Epidermal melanocyte (primary cell): Measurements from ENCODE around the gene TPCN1.

Experiments used
- DNase-seq: peaks from one replicate; pipeline ENCODE4 v3.0.0; 2011; ENCODE audit warnings: low spot score; ENCODE audit not compliant: insufficient read length

The TPCN1 gene

DNA sequence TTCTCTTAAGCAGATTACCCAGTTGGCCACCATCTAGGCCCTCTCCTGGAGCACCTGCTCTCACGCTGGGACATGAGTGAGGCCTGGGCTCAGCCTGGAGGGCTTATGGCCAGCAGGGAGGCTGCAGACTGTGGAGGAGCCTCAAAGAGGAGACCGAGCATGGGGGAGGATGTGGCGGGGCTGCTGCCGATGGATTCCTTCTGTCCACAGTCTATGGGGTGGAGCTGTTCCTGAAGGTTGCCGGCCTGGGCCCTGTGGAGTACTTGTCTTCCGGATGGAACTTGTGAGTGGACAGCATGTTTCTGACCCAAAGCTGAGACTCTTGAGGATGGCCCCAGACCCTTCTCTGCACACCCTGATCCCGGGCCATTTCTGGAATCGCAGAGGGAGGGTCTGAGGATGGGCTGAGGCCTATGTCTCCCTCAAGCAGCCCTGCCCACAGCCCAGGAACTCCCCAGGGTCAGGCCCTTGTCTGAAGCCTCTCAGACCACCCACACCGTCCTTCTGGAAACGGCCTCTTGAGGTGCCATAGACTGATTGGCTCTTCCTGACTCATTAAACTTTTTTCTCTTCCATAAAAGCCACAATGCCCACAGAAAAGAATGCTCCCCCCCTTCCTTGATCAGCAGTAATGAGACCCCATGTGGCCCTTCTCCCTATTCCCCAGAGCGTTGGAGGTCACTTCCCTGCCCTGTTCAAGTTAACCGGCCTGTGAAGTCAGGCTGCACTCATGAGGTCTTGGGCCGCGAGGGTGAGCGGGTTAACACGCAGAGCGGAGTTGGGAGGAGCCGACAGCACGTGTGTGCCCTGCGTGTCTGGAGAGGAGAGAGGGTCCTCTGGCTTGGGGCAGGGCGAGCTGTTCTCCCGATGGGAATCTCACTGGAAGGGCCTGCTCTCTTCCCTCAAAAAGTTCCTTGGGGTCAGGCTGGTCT is 64.7 kb downstream of the TPCN1 start:
- DNase-seq = no peak

DNA sequence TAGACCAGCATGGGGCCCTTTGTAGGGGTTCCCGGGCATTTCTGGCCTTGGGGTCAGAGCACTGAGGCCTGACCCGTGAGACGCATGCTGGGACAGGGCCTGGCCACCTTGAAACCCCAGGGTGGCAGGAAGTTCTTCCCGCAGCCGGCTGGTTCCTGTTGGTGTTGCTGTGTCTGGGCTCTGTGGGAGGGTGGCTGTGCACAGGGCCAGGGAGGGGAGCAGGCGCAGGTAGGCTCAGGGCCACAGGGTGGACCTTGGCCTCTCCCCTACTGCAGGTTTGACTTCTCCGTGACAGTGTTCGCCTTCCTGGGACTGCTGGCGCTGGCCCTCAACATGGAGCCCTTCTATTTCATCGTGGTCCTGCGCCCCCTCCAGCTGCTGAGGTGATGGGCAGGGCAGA is 65.4 kb downstream of the TPCN1 start:
- no peak for DNase-seq

DNA sequence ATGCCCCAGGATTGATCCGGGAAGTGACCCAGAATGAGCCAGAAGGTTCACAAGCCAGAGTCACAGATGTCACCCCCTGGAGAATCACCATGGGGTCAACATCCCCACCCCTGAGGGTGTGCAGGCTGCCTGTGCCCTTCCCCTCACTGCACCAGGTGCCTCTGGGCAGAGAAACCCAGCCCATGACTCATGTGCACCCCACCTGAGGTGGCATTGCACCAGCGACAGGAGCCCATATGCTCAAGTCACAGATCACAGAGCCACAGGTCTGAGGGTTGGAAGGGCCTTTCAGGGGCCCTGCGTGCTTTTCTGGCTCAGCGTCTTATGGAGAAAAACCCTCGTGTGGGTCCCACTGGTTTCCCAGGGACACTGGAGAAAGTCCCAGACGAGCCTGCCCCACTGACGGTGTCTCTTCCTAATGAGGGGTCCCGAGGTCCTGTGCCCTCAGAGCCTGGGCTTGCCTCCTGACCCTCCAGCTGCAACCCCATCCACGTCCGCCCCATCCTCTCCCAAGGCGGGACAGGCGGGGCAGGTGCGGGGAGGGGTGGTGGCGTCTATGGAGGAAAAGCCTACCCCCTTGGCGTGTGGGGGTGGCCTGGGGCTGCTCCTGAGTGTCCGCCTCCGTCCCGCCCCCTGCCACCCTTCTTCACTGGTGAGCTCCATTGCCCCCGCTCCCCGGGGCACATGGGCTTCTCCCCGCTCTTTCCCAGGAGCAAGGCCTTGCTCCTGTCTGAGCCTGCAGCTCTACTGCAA is 66.1 kb downstream of the TPCN1 start:
- no peak for DNase-seq

DNA sequence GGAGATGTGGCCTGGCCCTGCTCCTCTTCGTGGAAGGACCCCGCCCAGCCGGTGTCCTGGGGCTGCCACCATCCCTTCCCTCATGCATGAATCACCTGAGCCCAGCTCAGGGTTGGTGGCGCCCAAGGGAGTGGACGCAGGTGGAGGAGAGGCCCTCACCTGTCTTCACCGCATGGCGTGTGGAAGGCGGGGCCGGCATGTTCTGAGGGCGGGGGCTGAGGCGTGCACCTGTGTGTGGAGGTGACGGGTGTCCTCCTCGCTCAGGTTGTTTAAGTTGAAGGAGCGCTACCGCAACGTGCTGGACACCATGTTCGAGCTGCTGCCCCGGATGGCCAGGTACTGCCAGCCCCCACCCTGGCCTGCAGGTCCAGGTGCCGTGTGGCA is 66.6 kb downstream of the TPCN1 start:
- no peak for DNase-seq

DNA sequence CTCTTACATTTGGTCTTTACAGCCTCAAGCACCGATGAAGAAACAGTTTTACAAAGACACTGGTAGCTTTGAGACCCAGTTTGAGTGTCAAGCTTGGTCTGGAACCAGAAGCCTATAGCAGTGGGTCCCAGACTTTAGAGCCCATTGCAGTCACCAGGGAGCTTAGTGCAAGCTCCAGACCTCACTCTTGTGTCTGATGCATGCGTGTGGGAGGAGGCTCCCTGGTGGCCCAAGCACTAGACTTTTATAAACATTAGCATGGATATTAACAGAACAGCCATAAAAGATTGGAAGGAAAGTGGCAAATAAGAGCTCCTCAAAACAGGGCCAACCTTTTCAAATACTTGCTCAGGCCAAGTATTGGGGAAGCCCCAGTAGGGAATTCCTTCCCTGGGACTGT is 68.1 kb downstream of the TPCN1 start:
- DNase-seq = no peak

DNA sequence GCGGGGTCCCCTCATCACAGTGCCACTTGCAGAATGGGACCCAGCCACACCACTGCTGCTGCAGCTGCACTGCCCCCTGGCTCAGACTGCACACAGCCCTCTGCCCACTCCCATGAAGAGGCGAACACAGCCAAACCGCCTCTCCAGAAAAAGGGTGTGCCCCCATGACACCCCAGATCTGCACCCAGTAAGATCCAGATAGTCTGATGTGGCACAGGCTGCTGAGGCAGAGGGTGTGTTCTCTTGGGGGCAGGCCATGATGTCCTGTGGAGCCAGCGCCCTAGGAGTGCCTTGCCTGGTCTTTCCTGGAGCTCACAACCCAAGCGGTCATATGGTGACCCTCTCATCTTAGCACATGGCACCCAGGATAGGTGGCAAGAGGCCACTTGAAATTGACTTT is 69.2 kb downstream of the TPCN1 start:
- DNase-seq = no peak

DNA sequence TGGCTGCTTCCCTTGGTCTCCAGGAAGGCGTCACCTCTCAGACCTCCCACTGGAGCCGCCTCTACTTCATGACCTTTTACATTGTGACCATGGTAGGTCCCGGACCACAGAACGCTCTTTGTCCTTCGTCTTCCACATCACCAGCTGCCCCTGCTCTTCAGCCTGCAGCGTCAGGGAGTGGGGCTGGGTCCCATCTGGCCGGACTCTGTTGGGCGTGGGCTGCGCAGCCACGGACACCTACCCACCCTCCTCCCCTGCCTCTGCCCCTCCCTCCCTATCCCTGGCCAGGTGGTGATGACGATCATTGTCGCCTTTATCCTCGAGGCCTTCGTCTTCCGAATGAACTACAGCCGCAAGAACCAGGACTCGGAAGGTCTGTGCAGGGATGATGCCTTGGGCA is 70.3 kb downstream of the TPCN1 start:
- no peak for DNase-seq

DNA sequence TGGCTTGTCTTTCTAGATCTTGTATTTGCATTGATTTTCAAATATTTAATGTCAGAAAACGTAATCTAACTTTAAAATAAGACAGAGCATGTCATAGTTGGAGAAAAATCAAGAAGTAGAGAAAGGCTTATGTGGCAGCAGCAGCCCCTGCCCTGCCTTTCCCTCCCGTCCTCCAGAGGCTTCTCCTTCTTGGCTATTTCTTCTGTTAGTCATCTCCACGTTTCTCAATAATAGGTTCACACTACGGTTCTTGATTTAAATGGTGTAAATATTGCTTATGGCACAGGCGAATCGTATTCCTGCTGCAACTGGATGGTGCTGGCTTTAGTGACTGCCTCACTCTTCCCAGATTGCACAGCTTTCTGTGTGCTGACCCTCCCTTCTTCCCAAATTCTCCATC is 70.8 kb downstream of the TPCN1 start:
- no peak for DNase-seq

DNA sequence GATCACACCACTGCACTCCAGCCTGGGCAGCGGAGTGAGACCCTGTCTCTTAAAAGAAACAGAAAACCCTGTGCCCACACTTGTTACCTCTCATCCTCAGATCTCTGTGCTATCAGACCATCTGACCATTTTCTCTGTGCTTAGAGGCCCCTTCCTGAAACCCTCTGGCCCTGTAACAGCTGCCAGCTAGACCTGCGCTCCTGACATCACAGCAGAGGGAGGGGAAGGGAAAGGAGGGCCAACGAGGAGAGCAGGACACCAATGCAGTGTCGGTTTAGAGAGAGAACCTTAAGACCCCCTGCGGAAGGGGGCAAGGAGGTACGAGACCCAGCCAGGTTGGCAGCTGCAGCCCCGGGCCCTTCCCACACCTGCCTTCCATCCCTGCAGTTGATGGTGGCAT is 71.3 kb downstream of the TPCN1 start:
- no peak for DNase-seq

DNA sequence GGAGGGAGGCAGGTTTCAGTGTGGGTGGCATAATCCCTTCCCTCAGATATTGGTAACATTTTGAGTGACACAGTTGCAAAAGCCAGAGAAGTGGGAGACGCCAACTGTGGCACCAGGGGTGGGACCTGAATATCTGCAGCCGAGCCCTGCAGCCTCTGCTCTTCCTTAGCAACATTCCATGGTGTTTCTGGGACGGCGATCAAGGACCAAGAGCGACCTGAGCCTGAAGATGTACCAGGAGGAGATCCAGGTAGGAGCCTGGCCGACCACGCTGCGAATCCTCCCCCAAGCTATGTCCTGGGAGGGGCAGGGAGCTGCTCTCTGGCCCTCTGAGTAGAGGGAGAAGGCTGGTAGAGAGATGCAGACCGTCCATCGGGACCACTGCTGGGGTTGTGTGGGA is 71.8 kb downstream of the TPCN1 start:
- DNase-seq = no peak

DNA sequence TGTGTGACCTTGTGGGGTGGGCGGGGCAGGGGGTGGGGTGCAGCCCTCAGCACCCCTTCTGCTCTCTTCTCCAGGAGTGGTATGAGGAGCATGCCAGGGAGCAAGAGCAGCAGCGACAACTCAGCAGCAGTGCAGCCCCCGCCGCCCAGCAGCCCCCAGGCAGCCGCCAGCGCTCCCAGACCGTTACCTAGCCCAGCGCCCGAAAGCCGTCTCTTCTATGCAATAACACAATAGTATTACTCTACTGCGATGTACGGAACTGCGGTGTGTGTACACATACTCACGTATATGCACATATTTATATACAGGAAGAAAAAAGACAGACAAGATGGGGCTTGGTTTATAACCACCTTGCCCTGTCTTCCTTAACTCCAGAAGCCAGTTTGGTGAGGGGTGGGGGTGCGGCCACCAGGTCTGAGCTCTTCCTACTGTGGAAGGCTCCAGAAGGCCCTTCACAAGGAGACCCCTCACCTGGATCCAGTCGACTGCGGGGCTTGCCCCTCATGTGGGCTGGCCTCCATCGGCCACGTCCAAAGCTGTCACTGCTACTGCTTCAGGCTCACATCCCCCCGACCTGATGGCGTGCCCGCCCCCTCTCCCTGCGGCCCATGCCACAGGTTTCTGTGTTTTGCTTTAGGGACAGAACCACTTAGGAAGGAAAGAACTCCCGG is 74.8 kb downstream of the TPCN1 start:
- DNase-seq = no peak

DNA sequence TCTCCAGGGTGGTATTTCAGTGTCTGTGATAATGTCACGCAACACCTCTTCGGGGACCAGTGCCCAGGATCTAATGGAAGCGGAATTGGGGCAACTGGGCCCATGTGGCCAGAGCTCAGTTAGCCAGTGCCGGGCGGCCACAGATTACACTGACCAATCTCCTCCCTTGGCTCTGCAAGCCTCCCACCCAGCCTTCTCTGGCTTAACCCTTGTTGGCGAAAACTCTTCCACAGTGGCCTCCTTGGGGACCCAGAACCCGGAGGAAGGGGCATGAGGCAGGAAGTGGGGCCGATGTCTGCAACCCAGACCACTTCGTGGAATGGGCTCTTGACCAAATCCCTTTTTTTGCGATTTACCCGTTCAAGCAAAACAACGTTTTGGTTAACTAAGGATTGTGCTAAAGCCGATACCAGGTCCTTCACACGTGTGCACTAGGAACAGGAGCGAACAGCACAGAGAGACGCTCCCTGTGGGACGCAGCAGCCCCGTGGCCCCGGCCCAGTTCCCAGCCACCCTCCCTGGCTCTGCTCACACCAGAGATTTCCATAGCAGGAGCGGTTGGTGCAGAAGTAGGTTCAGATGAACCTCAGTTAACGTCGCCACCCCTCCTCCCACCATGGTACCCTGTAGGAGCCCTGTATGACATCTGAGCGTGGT is 75.4 kb downstream of the TPCN1 start:
- DNase-seq = no peak

DNA sequence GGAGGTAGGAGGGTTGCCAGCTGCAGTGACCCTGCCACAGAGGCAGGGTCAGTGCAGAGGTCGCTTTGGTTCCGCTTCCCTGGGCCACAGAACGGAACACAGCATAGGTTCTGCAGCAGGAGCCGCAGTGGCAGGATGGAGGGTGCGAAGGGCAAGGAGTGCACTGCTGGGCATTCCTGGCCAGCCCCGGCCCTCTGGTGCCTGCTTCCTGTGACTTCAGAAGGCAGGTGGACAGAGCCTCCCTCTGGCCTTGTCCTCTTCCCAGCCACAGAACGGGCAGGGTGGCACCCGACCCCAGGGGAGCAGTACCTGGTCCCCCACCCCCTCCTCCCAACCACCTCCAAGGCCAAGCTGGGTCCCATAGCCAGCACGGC is 75.9 kb downstream of the TPCN1 start:
- no peak for DNase-seq

DNA sequence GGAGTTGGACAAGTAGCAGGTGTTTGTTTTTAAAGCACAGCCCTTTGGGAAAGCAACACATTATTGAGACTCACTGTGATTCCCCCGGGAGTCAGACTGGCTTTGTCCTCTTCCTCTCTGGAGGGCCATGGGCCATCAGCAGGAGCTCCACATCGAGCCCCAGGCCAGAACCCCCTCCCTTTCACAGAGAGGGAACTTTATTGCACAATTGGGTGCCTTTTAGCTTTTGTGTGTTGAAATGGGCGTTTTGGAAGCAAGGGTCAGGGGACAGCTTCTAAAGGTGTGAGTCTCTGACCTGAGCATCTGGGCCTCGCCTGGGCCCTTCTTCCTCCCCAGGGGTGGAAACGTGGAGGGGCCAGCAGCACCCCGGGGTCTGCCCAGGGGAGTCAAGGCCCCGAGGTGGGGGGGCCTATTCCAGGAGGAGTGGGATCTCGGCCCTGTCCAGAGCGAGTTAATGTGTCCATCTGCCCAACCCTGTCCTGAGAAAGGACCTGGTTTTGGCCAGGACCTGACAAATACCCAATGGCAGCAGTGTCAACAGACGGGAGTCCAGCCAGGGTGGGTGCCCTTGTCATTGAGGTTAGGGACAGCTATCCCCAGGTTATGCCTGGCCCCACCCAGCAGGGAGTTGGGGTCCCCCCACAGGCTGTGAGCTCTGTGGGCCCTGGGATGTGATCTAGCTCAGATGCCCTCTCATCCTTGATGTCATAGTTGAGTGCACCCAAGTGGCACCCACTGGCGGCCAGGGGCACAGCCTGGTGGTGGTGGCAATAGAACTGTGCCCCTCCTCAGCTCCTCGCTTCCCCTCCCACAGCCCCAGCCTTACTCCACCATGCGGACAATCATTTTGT is 76.6 kb downstream of the TPCN1 start:
- DNase-seq = no peak

DNA sequence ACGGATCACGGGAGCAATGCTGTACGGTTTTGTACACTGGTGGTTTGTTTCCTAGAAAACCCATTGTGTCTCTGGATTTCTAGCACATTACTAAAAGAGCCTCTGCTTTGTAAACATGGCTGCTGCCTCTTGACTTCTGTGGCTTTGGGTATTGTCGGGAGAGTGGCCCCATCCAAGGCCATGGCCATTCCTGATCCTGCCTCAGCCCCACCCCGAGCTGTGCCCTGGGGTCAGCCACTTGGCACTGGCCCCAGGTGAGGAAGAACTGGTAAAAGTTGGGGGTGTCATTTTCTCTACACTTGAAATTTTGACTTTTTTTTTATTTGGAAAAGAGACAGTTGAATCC is 77.2 kb downstream of the TPCN1 start:
- DNase-seq = no peak

DNA sequence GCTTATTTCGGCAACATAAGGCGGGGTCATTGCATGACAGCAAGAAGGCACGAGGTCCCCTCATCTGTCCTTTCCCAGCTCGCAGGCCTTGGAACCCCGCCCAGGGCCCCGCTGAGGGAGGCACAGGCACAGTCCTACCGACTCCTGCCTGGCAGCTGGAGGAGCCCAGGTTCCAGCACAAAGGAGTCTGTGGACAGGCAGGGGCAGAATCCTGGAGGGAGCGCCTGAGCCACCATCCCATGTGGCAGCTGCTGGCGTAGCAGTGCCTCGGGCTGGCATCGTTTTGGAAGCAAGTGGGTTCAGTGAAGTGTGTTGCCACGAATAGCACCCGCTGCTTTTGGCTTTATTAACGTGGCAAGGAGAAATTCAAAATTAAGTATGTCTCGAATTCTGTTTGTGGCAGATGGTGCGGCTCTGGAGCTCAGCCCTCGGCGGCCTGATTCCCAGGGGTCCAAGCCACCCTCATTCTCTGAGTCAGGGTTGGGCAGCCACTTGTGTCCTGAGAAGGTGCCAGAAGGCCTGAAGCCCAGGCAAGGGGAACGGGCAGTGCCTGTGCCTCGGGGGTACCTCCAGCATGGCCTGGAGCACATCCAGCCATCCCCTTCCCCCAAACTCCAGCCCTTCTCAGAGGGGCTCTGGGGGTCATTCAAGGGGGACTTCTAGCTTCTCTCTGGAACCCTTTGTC is 77.7 kb downstream of the TPCN1 start:
- DNase-seq = no peak

DNA sequence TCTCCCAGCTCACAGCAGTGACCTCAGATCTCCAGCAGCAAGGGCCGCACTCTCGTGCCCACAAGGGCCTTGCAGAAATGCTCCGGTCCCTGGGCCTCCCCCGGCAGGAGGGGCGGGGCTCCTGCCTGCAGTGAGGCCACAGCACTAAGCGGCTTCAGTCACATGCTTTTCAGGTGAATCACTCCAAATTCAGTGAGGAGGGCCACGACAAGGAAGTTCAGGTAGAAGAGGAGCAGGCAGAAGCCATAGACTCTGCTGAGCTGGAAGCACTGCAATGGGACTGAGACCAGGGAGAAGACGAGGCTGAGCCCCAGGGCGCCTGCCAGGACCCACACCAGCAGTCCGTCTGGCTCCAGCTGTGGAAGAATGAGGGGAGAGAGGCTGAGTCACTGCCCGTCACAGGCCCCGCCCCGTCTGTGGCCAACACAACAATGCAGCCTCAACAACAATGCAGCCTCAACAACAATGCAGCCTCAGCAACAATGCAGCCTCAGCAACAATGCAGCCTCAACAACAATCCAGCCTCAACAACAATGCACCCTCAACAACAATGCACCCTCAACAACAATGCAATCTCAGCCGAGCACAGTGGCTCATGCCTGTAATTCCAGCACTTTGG is 78.5 kb downstream of the TPCN1 start:
- peak; percentile 63 for DNase-seq

DNA sequence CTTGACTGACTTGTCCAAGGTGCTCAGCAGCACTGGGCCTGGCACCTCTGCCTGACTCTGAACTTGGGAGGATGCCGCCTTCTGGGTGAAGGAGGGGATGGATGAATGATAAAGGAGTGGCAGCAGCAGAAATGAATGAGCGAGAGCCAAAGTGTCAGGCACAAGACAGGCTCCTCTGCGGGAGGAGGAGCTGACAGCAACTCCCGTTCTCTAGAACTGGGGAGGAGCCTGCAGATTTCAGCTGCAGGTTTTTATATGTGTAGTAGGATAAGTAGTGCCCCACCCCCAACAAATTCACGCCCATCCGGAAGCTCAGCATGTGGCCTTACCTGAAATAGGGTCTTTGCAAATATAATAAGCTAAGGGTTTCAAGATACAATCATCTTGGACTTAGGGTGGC is 80.5 kb downstream of the TPCN1 start:
- no peak for DNase-seq

DNA sequence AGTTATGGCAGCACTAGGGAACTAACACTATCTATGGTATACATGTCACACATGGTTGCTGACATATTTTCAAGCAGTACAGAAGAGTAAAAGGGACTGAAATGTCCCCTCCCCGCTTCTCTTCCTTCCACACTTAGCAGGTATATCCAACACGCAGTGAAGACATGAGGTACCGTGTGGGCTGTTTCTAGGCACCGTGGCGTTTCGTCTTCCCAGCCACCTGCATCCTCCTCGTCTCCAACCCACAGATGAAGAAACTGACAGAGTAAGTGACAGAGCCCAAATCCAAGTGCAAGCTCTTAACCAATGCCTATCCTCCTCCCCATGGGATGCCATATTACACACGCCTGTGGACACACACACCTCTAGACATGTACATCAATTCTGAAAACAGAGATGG is 81.2 kb downstream of the TPCN1 start:
- DNase-seq = no peak
